Left colon (tissue), 2 donors: Measurements from ENCODE around the gene NDUFS1. TPM values are rescaled to one million over a fixed set of nuclear protein-coding genes. Genes with fewer than 3 reads are reported as not detected.
A peak's percentile ranks its signal among the peaks of the same experiment; 100 is the strongest.
"Not testable (repeated sequence)": the region's sequence is repeated elsewhere in the genome, so short reads cannot be mapped to it uniquely, and the experiment has no call there.

ENCODE experiments used
- ATAC-seq: fragments of 200-7000 bp; cut with Tn5 transposase; one replicate; pipeline ENCODE4 v1.9.1; 2020; ENCODE audit warnings: mild to moderate bottlenecking, moderate library complexity
- DNase-seq, 2 donors: peaks; one replicate each; pipeline ENCODE4 v3.0.0-alpha.2; 2020
- intact Hi-C, 2 donors: fragments of 100-400 bp; cut with DNase I in 1 of 2; cut with micrococcal nuclease in 1 of 2; formaldehyde crosslinking; loops; one replicate each; pipeline versions ENCODE4 v1.11.2 to v1.14.0; 2022; cut with DNase I, micrococcal nuclease
- total RNA-seq, 2 donors: library from RNA; stranded (reverse); fragmentation: NEBNext Ultra II Directional; extraction: Animal tissue kit (Norgen Biotek cat#: 25700); gene quantifications; one replicate each; pipeline ENCODE4 v1.2.1, GENCODE V29; 2021
- donor health status: DM: no; HTN: no; CAD: no.
- donor health status: DM: yes; HTN: yes; CAD: no.

NDUFS1 gene
- total RNA-seq, 2 donors from 2014 or later: 169 to 190 TPM

DNA sequence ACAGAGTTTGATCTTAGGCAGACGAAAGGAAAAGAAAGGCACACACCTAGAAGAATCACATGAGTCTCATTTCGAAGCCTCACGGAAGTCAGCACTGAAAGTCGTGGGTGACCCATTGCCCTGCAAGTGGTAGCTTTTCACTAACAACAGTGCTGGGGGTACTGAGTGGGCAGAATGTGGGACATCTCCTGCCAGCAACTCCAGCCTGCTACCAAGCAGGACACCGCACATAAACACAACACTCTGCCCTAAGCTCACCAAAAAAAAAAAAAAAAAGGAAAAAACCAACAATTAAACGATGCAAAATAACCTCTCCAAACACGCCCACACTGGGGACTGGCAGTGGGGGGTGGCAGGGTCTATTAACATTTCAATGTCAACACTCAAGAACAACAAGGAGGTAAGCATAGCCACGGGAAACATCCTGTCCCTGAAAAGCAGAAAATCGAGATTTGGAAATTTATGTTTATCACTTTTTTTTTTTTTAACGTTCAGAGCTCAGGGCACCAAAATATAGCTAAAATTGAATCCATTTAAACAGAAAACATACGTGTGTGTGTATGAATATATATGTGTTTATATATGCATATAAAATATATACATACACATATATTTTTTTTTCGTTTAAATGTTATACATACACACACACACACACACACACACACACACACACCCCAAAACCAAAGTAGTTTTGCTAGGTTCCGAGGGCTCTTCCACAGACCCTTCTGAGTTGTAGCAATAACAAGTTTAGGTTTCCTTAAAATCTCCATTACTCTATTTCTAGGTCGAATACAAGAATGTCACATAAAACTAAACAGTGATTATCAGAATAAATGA lies 75.4 kb downstream of the NDUFS1 start:
- intact Hi-C loops: no loop called here
- peak; percentile 45 for ATAC-seq
- peak; percentile 39 to 59 for DNase-seq

DNA sequence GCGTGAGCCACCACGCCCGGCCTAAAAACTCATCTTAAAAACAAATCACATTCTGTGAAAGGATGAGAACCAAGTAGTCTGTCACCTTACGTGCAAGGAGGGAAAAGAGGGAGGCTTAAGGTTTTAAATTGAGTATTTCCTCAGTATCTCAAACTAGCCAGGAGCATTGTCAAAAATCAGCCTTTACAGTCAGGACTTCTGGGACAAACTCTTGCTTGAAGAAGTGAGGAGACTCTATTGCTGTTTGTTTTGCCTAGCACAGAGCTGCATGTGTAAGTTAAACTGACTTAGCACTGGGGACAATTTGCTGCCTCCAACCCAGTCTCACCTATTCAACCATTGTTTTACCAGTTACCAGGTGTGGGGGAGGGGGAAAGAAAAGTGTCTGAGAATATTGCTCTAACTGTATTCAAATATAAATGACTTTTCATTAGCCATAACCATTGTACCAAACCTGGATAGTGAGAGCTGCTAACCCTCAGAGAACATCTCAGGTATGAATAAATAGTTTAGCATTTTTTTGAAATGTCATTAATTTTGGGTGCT lies 76.9 kb downstream of the NDUFS1 start:
- intact Hi-C loops: no loop called here
- ATAC-seq: no peak
- no peak for DNase-seq

DNA sequence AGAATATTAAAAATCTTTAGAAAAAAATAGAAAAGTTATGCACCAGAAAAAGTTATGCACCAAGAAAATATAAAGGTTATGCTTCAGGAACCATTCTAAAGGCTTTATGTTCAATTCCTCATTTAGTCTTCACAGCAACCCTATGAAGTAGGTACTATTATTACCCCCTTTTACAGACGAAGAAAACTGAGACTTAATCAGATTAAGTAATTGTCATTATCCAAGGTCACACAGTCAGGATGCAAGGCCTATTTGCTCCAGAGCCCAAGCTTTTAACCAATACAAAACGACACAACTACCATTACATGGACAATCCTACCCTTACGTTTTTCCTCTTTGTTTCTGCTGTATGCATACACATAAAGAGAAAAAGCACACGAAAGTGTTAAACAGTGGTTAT lies 78.3 kb downstream of the NDUFS1 start:
- DNase-seq (no peak), ATAC-seq (no peak)
- intact Hi-C loops: no loop called here

DNA sequence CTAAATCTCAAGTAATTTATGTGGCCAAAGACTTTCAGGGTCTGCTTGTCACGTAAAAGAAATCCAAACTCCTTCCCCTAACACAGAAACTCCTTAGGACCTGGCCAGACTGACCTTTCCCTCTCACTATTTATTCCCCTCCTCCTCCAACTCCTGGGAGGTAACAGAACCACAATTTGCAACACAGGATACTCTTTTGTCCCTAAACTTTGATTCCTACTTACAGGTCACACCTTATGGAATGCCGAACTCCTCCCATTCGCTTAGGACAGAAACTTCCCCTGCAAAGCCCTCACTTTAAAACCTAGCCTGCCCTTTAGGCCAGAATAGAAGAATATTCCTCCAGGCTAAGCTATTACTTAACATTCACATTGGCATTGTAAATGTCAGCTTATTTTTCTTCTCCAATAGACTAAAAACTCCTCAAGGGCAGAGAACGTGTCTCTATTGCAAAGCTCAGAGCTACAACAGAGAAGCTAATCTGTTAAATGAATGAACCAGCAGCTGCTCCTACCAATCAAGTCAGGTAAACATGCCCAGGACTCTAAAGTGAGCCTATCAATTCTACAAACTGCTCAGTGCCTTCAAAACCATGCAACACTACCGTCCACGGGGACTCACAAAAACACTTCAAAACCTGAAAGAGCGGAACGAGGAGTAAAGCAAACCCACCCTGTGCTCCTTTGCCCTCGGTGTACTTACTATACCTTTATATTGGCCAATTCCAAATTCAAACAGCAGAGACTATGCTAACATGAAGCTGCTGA lies 79.4 kb downstream of the NDUFS1 start:
- intact Hi-C loops: no loop called here
- ATAC-seq (no peak), DNase-seq (no peak)

DNA sequence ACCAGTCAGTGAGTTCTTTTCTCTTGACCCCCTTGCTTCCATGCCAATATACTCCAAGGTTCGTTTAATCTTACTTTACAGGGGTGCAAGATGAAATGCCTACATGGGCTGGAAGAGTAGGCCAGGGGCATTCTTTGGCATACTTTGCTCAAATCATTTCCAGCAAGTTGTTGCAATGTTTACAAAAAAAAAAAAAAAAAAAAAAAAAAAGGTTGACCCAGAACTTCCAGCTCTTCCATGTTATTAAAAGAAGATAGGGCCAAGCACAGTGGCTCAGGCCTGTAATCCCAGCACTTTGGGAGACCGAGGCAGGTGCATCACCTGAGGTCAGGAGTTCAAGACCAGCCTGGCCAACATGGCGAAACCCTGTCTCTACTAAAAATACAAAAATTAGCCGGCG lies 81.4 kb downstream of the NDUFS1 start:
- intact Hi-C loops, DNase-seq, ATAC-seq: not testable (repeated sequence)

DNA sequence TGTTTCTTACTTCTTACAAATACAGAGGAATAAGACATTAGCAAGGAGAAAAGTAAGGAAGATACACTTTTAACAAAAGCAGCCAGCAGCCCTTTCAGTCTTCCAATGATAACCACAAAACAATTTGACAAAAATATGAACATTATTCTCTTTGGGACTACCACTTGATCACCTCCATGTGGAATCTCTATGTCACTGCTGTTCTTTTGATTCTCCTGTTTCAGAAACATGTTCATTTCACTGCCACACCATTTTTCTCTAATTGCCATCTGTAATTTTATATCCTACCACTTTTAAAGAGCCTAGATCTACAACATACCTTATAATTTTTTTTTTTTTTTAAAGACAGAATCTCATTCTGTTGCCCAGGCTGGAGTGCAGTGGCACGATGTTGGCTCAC lies 84.1 kb downstream of the NDUFS1 start:
- no peak for DNase-seq
- intact Hi-C loops: no loop called here
- ATAC-seq: no peak

DNA sequence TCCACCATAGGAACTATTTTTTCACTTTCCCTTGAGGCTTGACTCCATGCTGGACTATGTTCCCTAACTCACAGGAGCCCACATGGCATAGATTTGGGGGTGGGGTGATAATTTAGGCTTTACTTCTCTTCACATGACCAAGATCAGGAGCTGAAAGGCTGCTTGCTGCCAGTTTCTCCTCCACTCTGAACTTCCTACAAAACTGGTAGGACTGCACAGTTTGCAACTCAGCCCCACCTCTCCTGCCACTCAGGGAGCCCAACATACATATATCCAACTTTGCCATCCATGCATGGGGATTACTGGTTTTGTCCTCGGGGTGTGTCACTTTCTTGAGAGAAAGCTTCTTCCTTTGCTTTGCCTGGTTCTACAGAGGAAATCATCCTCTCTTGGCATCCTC lies 87.4 kb downstream of the NDUFS1 start:
- intact Hi-C loops: no loop called here
- DNase-seq (no peak), ATAC-seq (peak; percentile 49)

DNA sequence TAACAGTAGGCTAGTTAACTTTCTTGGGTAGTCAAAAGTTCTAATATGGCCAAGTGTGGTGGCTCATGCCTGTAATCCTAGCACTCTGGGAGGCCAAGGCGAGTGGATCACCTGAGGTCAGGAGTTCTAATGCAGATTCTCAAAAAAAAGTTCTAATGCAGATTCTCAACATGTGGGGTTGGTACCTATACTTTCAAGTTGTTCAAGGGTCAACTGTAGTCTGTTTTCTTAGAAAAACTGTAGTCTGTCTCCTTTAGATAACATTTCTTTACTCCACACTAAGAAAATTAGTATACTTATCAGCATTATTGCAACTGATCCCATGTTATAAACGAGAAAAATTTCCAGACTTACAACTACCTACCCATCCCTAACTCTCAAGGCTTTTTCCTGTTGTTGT lies 89.8 kb downstream of the NDUFS1 start:
- intact Hi-C loops: no loop called here
- no peak for ATAC-seq
- DNase-seq: no peak

DNA sequence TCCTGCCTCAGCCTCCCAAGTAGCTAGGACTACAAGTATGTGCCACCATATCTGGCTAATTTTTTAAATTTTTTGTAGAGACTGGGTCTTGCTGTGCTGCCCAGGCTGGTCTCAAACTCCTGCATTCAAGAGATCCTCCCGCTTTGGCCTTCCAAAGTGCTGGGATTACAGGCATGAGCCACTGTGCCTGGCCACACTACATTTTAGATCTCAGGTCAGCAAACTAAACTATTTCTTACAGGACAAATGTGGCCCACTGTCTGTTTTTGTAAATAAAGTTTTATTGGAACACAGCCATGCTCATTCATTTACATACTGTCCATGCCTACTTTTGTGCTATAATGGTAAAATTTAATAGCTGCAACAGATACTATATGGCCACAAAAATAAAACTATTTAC lies 91.0 kb downstream of the NDUFS1 start:
- intact Hi-C loops: no loop called here
- DNase-seq (no peak), ATAC-seq (no peak)

Other genes with a start within 250 kb of the NDUFS1 start
- gene INO80D, start 73.3 kb downstream of the NDUFS1 start, total RNA-seq: 10 to 100 TPM; 27.3 to 27.8 TPM
- 100 to 1,000 TPM; 441 to 460 TPM for gene EEF1B2, start 451 bp upstream of the NDUFS1 start, total RNA-seq
- 1 to 10 TPM; 3.2 to 5.1 TPM for gene ZDBF2, start 115.2 kb upstream of the NDUFS1 start, total RNA-seq